ENCODE results near the gene TMEM134.

TMEM134 gene

DNA sequence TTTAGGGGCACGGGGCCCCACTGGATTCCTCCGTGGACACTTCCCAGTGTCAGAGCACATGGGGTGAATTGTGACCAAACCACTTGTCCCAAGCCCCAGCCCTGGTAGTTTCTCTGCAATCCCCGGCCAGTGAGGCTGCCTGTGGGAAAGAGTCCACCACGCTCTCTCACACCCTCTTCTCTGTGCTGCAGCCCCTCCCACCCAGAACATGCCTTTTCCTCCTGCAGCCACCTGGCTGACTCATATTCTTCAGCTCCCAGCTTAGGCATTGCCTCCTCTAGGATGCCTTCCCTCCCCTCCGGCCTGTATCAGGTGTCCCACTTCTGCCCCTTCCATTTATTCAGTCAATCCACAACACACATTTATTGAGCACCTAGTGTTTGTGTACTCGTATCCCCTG lies 46.2 kb downstream of the TMEM134 start:
- no peak for DNase-seq (ENCODE audit: low read depth in 2 of 2)

DNA sequence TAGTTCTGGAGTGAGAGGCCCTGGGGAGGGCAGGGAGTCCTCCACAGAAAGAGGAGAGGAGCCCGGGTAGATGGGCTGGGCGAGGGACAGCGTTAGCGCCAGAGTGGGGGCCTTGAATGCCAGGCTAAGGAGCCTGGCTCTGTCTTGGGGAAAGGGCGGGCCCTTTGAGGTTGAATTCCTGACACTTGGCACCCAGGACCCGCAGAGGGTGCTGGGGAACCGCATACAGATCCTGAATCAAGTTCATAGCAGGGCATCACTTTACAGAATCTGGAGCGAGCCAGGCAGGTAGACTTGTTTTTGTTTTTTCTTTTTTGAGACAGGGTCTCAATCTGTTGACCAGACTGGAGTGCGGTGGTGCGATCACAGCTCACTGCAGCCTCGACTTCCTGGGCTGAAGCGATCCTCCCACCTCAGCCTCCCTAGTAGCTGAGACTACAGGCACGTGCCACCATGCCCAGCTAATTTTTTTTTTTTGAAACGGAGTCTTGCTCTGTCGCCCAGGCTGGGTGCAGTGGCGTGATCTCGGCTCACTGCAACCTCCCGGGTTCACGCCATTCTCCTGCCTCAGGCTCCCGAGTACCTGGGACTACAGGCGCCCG lies 47.5 kb downstream of the TMEM134 start:
- DNase-seq (ENCODE audit: low read depth in 2 of 2) = no peak

DNA sequence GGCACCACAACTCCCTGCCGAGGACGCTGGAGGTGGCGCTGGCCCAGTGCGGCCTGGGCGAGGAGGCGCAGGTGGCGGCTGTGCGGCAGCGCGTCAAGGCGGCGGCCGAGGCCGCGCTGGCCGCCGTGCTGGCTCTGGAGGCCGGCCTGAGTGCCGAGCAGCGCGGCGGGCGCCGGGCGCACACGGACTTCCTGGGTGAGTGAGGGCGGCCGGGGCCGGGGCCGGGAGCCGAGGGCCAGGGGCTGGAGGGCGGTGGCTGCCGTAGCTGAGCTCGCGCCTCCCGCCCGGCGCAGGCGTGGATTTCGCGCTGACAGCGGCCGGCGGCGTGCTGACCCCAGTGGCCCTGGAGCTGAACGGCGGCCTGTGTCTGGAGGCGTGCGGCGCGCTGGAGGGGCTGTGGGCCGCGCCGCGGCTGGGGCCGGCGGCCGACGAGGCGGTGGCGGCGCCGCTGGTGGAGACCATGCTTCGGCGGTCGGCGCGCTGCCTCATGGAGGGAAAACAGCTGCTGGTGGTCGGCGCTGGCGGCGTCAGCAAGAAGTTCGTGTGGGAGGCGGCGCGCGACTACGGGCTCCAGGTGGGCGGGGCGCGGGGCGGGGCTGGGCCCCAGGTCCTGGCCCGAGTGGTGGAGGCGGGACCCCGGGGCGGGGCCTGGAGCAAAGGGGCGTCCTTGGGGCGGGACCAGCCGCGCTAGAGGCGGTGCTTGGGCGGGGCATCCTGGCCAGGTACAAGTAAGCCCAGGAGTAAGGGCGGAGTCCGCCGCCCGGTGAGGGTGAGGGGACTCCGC lies 48.2 kb downstream of the TMEM134 start:
- peak; percentile 78 for DNase-seq (ENCODE audit: low read depth in 2 of 2)

DNA sequence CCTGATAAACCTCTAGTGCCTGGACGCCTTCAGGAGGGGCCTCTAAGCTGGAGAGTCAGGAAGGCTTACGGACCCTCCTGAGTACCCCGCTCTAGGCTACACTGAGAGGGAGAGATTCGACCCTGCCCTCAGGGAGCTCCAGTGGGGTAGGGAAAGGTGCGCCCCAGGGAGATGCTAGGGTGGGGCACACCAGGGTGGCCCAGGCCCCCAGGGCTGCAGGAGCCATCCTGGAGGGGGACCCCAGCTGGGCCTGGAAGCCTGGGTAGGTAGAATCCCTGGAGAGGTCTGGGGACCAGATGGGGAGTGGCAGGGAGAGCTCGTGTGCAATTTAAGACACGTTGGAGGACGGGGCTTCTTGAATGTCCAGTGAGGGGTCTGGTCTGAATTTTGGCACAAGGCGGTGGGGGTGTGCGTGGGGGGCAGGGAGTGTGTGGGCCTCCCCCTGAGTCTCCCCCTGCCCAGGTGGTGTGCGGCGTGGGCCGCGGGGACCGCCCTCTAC lies 48.9 kb downstream of the TMEM134 start:
- no peak for DNase-seq (ENCODE audit: low read depth in 2 of 2)

DNA sequence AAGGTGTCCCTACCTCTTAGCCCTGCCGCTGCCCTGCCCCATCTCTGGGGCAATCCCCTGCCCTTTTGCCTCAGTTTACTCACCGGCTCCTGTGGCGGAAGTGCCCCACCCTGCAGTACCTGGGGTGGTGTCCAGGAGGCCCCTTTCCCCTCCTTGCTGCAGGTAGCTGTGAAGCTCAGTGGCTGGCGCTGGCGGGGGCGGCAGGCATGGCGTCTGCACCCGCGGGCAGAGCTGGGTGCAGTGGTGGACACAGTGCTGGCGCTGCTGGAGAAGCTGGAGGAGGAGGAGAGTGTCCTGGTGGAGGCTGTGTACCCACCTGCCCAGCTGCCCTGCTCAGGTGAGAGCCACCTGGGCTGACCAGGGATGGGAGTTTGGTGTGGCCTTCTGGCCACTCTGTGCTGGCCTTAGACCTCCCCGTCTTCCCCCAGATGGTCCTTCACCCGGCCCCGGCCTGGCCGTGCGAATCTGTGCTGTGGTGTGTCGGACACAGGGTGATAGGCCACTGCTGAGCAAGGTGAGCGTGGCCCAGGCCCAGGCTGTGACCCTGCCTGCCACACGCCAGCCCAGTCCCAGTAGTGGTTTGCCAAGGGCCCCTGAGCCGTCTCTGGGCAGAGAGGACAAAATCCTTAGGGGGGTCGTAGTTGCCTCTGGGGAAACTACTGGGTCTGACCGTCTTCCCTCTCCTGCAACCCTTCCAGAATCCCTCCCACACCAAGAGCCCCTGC lies 49.6 kb downstream of the TMEM134 start:
- DNase-seq (ENCODE audit: low read depth in 2 of 2) = no peak

DNA sequence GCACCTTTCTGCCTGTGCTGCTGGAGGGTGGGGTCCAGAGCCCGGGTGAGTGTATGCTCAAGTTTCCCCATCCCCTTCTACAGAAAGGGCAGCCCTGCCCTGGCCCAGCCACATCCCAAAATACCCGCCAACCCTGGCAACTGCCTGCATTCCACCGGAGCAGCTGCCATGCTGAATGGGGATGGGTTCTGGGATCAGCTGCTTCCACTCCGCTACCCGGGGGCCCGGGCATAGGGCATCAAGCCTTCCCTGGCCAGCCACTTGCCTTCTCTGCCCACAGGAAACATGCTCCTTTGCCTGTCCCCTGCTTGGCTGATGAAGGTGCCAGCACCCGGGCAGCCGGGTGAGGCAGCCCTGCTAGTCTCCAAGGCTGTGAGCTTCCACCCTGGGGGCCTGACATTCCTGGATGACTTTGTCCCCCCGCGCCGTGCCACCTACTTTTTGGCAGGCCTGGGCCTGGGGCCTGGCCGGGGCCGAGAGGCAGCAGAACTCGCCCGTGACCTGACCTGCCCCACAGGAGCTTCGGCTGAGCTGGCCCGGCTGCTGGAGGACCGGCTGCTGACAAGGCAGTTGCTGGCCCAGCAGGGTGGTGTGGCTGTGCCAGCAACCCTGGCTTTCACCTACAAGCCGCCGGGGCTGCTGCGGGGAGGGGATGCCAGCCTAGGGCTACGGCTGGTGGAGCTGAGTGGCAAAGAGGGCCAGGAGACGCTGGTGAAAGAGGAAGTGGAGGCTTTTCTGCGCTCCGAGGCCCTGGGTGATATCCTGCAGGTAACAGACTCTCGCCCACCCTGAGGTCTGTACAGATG lies 50.4 kb downstream of the TMEM134 start:
- DNase-seq (ENCODE audit: low read depth in 2 of 2) = no peak

DNA sequence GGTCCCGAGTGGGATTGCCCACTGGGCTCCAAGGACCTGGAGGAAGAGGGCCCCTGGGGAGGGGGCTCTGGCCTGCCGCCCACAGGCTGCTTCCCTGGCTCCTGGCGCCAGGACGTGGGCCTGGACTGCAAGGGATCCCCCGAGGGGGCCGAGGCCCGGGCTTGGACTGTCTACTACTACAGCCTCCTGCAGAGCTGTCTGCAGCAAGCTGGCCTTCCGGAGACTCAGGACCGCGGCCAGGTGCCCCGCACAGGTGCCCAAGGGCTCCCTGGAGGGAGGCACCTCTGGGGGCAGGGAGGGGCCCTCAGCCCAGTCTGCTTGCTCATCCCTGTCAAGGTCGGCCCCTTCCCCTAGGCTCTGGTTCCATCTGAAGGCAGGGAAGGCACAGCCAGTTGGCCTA lies 51.6 kb downstream of the TMEM134 start:
- no peak for DNase-seq (ENCODE audit: low read depth in 2 of 2)

DNA sequence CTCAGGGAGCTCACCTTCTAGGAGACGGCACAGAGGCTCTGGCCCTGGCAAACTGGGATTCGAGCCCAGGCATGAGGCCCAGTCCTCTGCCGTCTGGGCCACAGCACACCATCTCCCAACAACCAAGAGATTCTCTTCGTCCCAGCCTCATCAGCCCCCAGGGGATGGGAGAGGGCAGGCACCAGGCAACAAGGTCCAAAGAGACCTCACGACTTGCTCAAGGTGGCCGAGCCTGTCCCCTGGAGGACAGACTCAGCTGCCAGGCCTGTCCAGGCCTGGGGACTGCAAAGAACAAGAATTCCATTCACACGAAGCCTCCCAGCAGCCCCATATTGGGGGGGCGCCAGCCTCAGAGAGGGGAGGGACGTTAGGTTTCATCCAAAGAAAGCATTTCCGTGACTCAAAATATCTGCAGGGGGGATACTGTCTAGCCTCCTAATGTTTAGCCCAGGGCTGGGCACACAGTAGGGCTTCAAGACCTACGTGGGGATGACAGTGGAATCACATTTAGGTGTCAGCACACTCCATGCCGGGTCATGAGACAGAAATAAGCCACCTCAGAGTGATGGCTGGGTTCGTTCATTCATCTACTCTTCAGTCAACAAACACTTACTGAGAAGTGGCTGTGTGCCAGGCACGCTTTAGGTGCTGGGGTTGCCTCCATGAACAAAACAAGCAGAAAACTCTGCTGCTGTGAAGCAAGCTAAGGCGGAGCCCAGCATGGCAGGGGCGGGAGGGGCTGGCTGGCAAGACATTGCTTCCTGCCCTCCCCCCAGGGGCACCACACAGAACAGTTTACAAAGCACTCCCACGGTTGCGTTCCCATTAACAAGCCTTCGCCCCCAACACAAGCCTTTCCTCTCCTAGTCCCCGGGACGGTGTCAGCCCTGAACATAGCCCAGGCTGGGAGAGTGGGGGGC lies 52.4 kb downstream of the TMEM134 start:
- DNase-seq (ENCODE audit: low read depth in 2 of 2) = no peak

DNA sequence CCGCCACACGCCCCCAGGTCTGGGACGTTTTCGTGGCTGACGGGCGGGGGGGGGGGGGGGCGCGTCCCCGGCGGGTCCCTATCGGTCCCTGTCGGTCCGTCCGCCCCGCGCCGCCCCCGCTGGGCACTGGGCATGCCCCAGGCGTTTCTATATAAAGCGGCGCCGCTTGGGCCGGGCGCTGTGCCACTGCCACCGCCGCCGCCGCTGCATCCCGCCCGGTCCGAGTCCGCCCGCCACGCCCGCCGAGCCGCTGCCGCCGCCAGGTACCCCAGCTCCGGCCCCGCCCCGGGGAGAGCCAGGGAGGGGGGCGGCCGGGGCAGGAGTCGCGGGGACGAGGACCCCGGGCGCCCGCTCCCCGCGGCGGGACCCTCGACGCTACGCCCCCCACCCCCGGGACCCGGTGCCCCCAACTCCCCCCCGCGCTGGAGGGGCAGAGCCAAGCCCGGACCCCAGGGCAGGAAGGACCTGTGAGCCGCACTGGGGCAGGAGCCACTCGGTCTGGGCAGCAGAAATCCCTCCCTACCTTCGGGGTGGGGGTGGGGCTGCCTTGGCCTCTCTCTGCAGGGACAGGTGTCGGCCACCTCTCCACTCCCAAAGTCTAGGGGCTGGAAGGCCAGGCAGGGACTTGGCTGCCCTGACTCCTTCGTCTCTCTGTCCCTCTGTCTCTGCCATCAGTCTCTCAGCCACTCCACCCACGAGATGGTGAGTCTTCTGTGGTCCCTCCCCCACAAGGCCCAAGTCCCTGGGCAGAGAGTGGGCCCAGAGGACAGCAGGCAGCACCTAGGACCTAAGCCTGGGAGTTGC lies 53.3 kb downstream of the TMEM134 start, which contains the start of gene CARNS1:
TSS of gene CARNS1 (plus strand) at position 178 of the 804 bp plus-strand sequence. CDS start at position 700, 522 bp downstream.
- no peak for DNase-seq (ENCODE audit: low read depth in 2 of 2)

DNA sequence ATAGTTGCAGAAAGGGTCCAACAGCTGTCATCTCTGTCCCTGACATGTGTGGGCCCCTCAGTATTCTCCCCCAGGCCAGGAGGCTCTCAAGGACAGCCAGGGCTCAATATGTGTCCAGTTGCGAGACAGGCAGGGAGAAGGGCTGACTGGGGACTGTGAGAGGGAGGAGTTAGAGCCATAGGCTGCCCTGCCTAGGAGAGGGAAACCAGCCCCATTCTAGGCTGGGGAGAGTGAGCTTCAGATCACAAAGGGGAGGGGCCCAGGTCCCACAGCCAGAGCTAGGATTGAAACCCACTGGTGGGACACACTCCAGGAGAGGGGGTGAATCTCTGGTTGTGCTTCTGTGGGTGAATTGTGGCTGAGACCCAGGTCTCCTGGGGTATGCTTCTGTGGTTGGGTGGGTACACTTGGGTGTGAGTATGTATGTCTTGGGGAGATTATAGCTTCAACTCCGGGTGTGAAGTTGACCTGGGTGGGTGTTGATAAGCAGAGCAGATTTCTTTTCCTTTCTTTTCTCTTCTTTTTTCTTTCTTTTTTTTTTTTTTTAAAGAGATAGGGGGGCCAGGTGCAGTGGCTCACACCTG lies 55.7 kb downstream of the TMEM134 start:
- DNase-seq (ENCODE audit: low read depth in 2 of 2) = no peak

DNA sequence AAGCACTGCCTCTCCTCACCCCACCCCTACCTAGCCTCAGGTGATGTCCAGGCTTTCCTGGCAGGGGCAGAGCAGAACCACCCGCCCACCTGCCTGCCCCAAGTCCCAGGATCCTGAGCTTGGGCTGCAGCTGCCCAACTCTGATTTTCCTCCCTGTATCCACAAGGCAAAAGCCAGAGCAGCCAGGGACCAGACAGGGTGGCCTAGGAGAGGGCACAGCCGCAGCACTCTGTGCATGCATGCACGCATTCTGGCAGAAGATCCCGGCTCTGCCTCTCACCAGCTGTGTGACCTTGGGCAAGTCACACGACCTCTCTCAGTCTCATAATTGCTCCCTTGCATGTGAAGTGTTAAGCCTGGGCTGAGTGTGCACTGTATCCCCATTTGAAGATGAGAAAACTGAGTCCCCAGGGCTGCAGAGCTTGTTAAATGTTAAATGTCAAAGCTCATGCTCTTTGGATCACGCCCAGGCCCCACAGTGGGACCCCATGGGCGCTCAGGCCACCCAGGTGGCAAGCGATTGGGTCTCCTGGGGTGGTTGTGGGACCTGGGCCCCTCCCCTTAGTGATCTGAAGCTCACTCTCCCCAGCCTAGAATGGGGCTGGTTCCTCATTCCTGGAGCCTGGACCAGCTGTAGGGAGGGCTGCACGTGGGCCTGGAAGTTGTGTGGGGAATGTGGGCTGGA lies 56.4 kb downstream of the TMEM134 start:
- DNase-seq (ENCODE audit: low read depth in 2 of 2) = no peak

DNA sequence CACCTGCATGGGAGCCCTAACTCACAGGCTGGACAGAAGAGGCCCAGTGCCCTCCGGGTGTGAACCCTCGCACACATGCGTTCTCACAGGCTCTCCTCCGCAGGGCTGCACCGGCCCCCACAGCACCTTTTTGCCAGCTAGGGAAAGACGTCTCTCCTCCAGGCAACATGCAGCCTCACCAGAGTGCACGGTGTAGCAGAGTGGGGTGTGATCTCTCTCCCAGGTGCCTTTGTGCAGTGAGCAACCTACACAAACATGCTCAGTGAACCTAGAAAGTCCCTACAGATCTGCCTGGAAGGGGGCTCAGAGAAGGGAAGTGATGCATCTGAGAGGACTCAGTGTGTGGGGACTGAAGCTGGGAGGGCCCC lies 57.3 kb downstream of the TMEM134 start:
- DNase-seq (ENCODE audit: low read depth in 2 of 2) = no peak

Measured in fibroblast of skin of left quadriceps (primary cell).